Measurements from ENCODE around the gene SZT2. TPM values are rescaled to one million over a fixed set of nuclear protein-coding genes. Genes with fewer than 3 reads are reported as not detected.
"Not testable (repeated sequence)": the region's sequence is repeated elsewhere in the genome, so short reads cannot be mapped to it uniquely, and the experiment has no call there.

SZT2 gene
- total RNA-seq, 1 donor from 2014 or later: 15.1 TPM

- DNase-seq (ENCODE audit: low read depth, low spot score): peak; percentile 61
These were observed 64.0 kb downstream of the SZT2 start, which contains the start of gene HYI for GRCh38 chr1:43453442-43454269. Gene HYI, minus strand, starts transcription at chr1:43453931. Its CDS starts 138 bp downstream, at chr1:43453793.

GRCh38 chr1:43454270-43455011 lies 64.7 kb downstream of the SZT2 start:
- DNase-seq (ENCODE audit: low read depth, low spot score): peak; percentile 59

GRCh38 chr1:43455213-43455889 lies 65.7 kb downstream of the SZT2 start:
- no peak for DNase-seq (ENCODE audit: low read depth, low spot score)

GRCh38 chr1:43458379-43458778 lies 68.7 kb downstream of the SZT2 start:
- DNase-seq (ENCODE audit: low read depth, low spot score): not testable (repeated sequence)

- DNase-seq (ENCODE audit: low read depth, low spot score): no peak
These were observed 71.4 kb downstream of the SZT2 start for GRCh38 chr1:43460988-43461693.

GRCh38 chr1:43463479-43463878 lies 73.8 kb downstream of the SZT2 start:
- DNase-seq (ENCODE audit: low read depth, low spot score): no peak

GRCh38 chr1:43464681-43465504 lies 75.2 kb downstream of the SZT2 start:
- DNase-seq (ENCODE audit: low read depth, low spot score): no peak

GRCh38 chr1:43465505-43466067 lies 75.9 kb downstream of the SZT2 start:
- no peak for DNase-seq (ENCODE audit: low read depth, low spot score)

- no peak for DNase-seq (ENCODE audit: low read depth, low spot score)
These were observed 76.7 kb downstream of the SZT2 start for GRCh38 chr1:43466403-43466802.

- DNase-seq (ENCODE audit: low read depth, low spot score): no peak
These were observed 78.7 kb downstream of the SZT2 start for GRCh38 chr1:43468414-43468813.

- DNase-seq (ENCODE audit: low read depth, low spot score): no peak
These were observed 80.2 kb downstream of the SZT2 start for GRCh38 chr1:43469932-43470331.

- no peak for DNase-seq (ENCODE audit: low read depth, low spot score)
These were observed 82.4 kb downstream of the SZT2 start for GRCh38 chr1:43472087-43472462.

- peak; percentile 96 for DNase-seq (ENCODE audit: low read depth, low spot score)
These were observed 82.9 kb downstream of the SZT2 start for GRCh38 chr1:43472463-43473151.

GRCh38 chr1:43473463-43473862 lies 83.8 kb downstream of the SZT2 start:
- no peak for DNase-seq (ENCODE audit: low read depth, low spot score)

- DNase-seq (ENCODE audit: low read depth, low spot score): peak; percentile 67
These were observed 86.1 kb downstream of the SZT2 start for GRCh38 chr1:43475611-43476401.

- no peak for DNase-seq (ENCODE audit: low read depth, low spot score)
These were observed 88.0 kb downstream of the SZT2 start for GRCh38 chr1:43477716-43478115.

- no peak for DNase-seq (ENCODE audit: low read depth, low spot score)
These were observed 89.7 kb downstream of the SZT2 start for GRCh38 chr1:43479414-43479813.

GRCh38 chr1:43481491-43481890 lies 91.8 kb downstream of the SZT2 start:
- no peak for DNase-seq (ENCODE audit: low read depth, low spot score)

GRCh38 chr1:43482215-43482614 lies 92.5 kb downstream of the SZT2 start:
- DNase-seq (ENCODE audit: low read depth, low spot score): no peak
